Measurements from ENCODE around the gene ITM2C.

- TF ChIP-seq POLR2AphosphoS5 (IDR thresholded peaks at IDR 0.05; ENCODE audit: low read depth, low read length), result no peak
- TF ChIP-seq POLR2A (IDR thresholded peaks at IDR 0.05; ENCODE audit: low read depth, low read length), result no peak
- no peak for TF ChIP-seq TAF1 (IDR thresholded peaks at IDR 0.05; ENCODE audit: borderline replicate concordance, low read depth, low read length)
Measured at GRCh38 chr2:230901006-230901405, 36.3 kb downstream of the ITM2C start.
